IMR-90 (cell line): ENCODE data around the gene KLF9. TPM values are rescaled to one million over a fixed set of nuclear protein-coding genes. Genes with fewer than 3 reads are reported as not detected.

Source experiments
- ATAC-seq: fragments of 200-7000 bp; cut with Tn5 transposase; 2 replicates; pipeline ENCODE4 v1.9.1; 2020; ENCODE audit warnings: low read depth, mild to moderate bottlenecking, moderate library complexity
- BruUV-seq: library from RNA; stranded (reverse); fragments of 400-500 nt; replicated peaks from 2 replicates; lab custom pipeline; 2021; lab: Mats Ljungman, UMichigan
- CTCF ChIA-PET: fragments of 300-600 bp; formaldehyde crosslinking; extraction: SDS; loops from one replicate; lab custom pipeline; 2021; ENCODE audit warnings: antibody characterized with exemption; lab: Yijun Ruan, JAX
- POLR2A ChIA-PET: fragments of 300-600 bp; sonication (Branson Sonifier 250); formaldehyde crosslinking; loops from one replicate; lab custom pipeline; 2022; ENCODE audit warnings: antibody characterized with exemption; ENCODE audit not compliant: unreplicated experiment; lab: Charles Lee
- DNase-seq: peaks from one replicate; pipeline ENCODE4 v3.0.0; 2013
- H2AFZ ChIP-seq: replicated peaks from 2 replicates; pipeline ENCODE3; 2013; ENCODE audit warnings: low read length, mild to moderate bottlenecking; ENCODE audit not compliant: poor library complexity
- H2AK5ac ChIP-seq: 2 replicates; pipeline ENCODE4 v1.6.1; 2013; ENCODE audit warnings: low read depth, low read length, inconsistent platforms
- H2AK9ac ChIP-seq: replicated peaks from 2 replicates; pipeline ENCODE3; 2013; ENCODE audit warnings: mild to moderate bottlenecking, low read depth, low read length, moderate library complexity; ENCODE audit not compliant: poor library complexity
- H2BK120ac ChIP-seq: 2 replicates; pipeline ENCODE4 v1.6.1; 2013; ENCODE audit warnings: low read depth, low read length, inconsistent platforms
- H2BK15ac ChIP-seq: 3 replicates; pipeline ENCODE4 v1.6.1; 2013; ENCODE audit warnings: low read depth, low read length, inconsistent platforms
- H2BK20ac ChIP-seq: 2 replicates; pipeline ENCODE4 v1.6.1; 2013; ENCODE audit warnings: low read depth, mild to moderate bottlenecking, inconsistent platforms, low read length, moderate library complexity
- H2BK5ac ChIP-seq: 2 replicates; pipeline ENCODE4 v1.6.1; 2013; ENCODE audit warnings: mild to moderate bottlenecking, low read depth, low read length, inconsistent platforms; ENCODE audit not compliant: poor library complexity, severe bottlenecking
- H3K14ac ChIP-seq: replicated peaks from 2 replicates; pipeline ENCODE4 v1.6.1; 2013; ENCODE audit warnings: low read depth, low read length, inconsistent platforms
- H3K18ac ChIP-seq: 2 replicates; pipeline ENCODE4 v1.6.1; 2013; ENCODE audit warnings: low read depth, low read length, control low read depth
- H3K23ac ChIP-seq: 2 replicates; pipeline ENCODE4 v1.6.1; 2013; ENCODE audit warnings: low read depth, low read length, inconsistent platforms
- H3K27ac ChIP-seq: 2 replicates; pipeline ENCODE4 v1.5.1; 2013; ENCODE audit warnings: mild to moderate bottlenecking, control low read depth, low read length; ENCODE audit not compliant: insufficient read depth
- H3K27me3 ChIP-seq: 2 replicates; pipeline ENCODE4 v1.6.1; 2013; ENCODE audit warnings: low read length; ENCODE audit not compliant: control insufficient read depth, insufficient read depth
- H3K36me3 ChIP-seq: 2 replicates; pipeline ENCODE4 v1.6.1; 2013; ENCODE audit warnings: low read length, mixed read lengths; ENCODE audit not compliant: control insufficient read depth, insufficient read depth
- H3K4ac ChIP-seq: 2 replicates; pipeline ENCODE4 v1.6.1; 2013; ENCODE audit warnings: low read depth, low read length, inconsistent platforms
- H3K4me1 ChIP-seq: 2 replicates; pipeline ENCODE4 v1.6.1; 2013; ENCODE audit warnings: low read length, mixed read lengths; ENCODE audit not compliant: control insufficient read depth, insufficient read depth
- H3K4me2 ChIP-seq: 2 replicates; pipeline ENCODE4 v1.6.1; 2013; ENCODE audit warnings: low read depth, mild to moderate bottlenecking, control low read depth, low read length, moderate library complexity
- H3K4me3 ChIP-seq: 2 replicates; pipeline ENCODE4 v1.5.1; 2013; ENCODE audit warnings: low read depth, mild to moderate bottlenecking, control low read depth, low read length, moderate library complexity; ENCODE audit not compliant: insufficient read depth
- H3K56ac ChIP-seq: 2 replicates; pipeline ENCODE4 v1.6.1; 2013; ENCODE audit warnings: low read length, inconsistent platforms; ENCODE audit not compliant: insufficient read depth; ENCODE audit errors: extremely low read depth
- H3K79me1 ChIP-seq, 2 experiments: 2 replicates each; pipeline ENCODE4 v1.6.1; 2013; ENCODE audit warnings: low read length in 2 of 2, inconsistent platforms in 1 of 2, low read depth in 1 of 2
- H3K9ac ChIP-seq: 2 replicates; pipeline ENCODE4 v1.6.1; 2013; ENCODE audit warnings: low read depth, low read length, control low read depth
- H3K9me1 ChIP-seq: 2 replicates; pipeline ENCODE4 v1.6.1; 2013; ENCODE audit warnings: low read length, inconsistent platforms; ENCODE audit not compliant: insufficient read depth
- H3K9me3 ChIP-seq: 2 replicates; pipeline ENCODE4 v1.6.1; 2013; ENCODE audit warnings: low read length; ENCODE audit not compliant: control insufficient read depth, insufficient read depth
- H4K20me1 ChIP-seq: 2 replicates; pipeline ENCODE4 v1.6.1; 2013; ENCODE audit warnings: low read length, inconsistent platforms; ENCODE audit not compliant: insufficient read depth
- H4K5ac ChIP-seq: 2 replicates; pipeline ENCODE4 v1.6.1; 2013; ENCODE audit warnings: mild to moderate bottlenecking, low read depth, low read length, control low read depth
- H4K8ac ChIP-seq, 2 experiments: 2 replicates each; pipeline ENCODE4 v1.6.1; 2013; ENCODE audit warnings: low read depth in 2 of 2, low read length in 2 of 2, control low read depth in 1 of 2, inconsistent platforms in 1 of 2
- H4K91ac ChIP-seq: 2 replicates; pipeline ENCODE4 v1.6.1; 2013; ENCODE audit warnings: low read depth, low read length, inconsistent platforms; ENCODE audit not compliant: insufficient read depth
- BHLHE40 ChIP-seq: fragments of 150-350 bp; IDR thresholded peaks from 2 replicates; pipeline ENCODE4 v1.6.1; 2016; ENCODE audit warnings: mild to moderate bottlenecking, low read depth, low read length
- CEBPB ChIP-seq: IDR thresholded peaks from 2 replicates; pipeline ENCODE4 v1.6.1; 2012; ENCODE audit warnings: low read depth, low read length, improper control_type of control experiment
- ELK1 ChIP-seq: fragments of 150-350 bp; IDR thresholded peaks from 2 replicates; pipeline ENCODE4 v1.6.1; 2016; ENCODE audit warnings: low read depth, mild to moderate bottlenecking, low read length, moderate library complexity, borderline replicate concordance
- FOS ChIP-seq: fragments of 150-350 bp; IDR thresholded peaks from 2 replicates; pipeline ENCODE4 v1.6.1; 2016; ENCODE audit warnings: low read depth, low read length
- MAZ ChIP-seq: IDR thresholded peaks from 2 replicates; pipeline ENCODE4 v1.6.1; 2012; ENCODE audit warnings: low read depth, mild to moderate bottlenecking, low read length, improper control_type of control experiment, moderate library complexity, borderline replicate concordance
- MXI1 ChIP-seq: IDR thresholded peaks from 2 replicates; pipeline ENCODE4 v1.6.1; 2012; ENCODE audit warnings: low read depth, mild to moderate bottlenecking, low read length, moderate library complexity, borderline replicate concordance
- POLR2A ChIP-seq: IDR thresholded peaks from 2 replicates; pipeline ENCODE4 v1.6.1; 2012; ENCODE audit warnings: mild to moderate bottlenecking, low read depth, low read length
- RAD21 ChIP-seq: IDR thresholded peaks from 2 replicates; pipeline ENCODE4 v1.6.1; 2012; ENCODE audit warnings: low read length, improper control_type of control experiment
- RCOR1 ChIP-seq: IDR thresholded peaks from 2 replicates; pipeline ENCODE4 v1.6.1; 2012; ENCODE audit warnings: mild to moderate bottlenecking, low read length, improper control_type of control experiment; ENCODE audit not compliant: insufficient replicate concordance
- SMC3 ChIP-seq: fragments of 150-350 bp; IDR thresholded peaks from 2 replicates; pipeline ENCODE4 v1.6.1; 2016; ENCODE audit warnings: low read depth, mild to moderate bottlenecking, antibody characterized with exemption, low read length, moderate library complexity
- WGBS, 2 experiments: methylation state at CpG; one replicate each; pipeline versions ENCODE4 v1.1.5 to v1.1.7; 2013; ENCODE audit warnings: missing lambda C conversion rate in 2 of 2; ENCODE audit not compliant: insufficient read length in 1 of 2; ENCODE audit errors: extremely low coverage in 2 of 2; 5-methylcytosine and 5-hydroxymethylcytosine counted together
- dilution Hi-C: fragments of 300-500 bp; cut with HindIII; formaldehyde crosslinking; loops from one replicate; pipeline ENCODE4 v1.14.3; 2018; ENCODE audit warnings: low sequenced_read_pairs; ENCODE audit not compliant: unreplicated experiment
- in situ Hi-C: fragments of 300-500 bp; cut with MboI; formaldehyde crosslinking; loops from 3 replicates; pipeline ENCODE4 v1.14.3; 2019; ENCODE audit warnings: low sequenced_read_pairs, inconsistent platforms, mixed read lengths
- intact Hi-C: fragments of 100-400 bp; cut with micrococcal nuclease; formaldehyde crosslinking; loops from 2 replicates; pipeline ENCODE4 v1.10.0; 2022
- polyA plus RNA-seq, 3 experiments: library from polyadenylated mRNA; depleted of rRNA; stranded (reverse); fragments of >200 nt; gene quantifications; 2 replicates each; pipeline ENCODE4 v1.2.3, GENCODE V29; 2012; ENCODE audit warnings: low replicate concordance in 1 of 3
- total RNA-seq: library from RNA; depleted of rRNA; stranded (reverse); fragments of >200 nt; gene quantifications from 2 replicates; pipeline ENCODE4 v1.2.3, GENCODE V29; 2012

KLF9 gene
- total and polyA plus RNA-seq, 2 of the 4 experiments (the other 2 are of a cell fraction): 4.1 to 7.5 TPM

- dilution Hi-C loops: no loop called here
- TF ChIP-seq FOS (peak; percentile 45; the same call in 1 of the 2 replicates), MAZ (0 out of 2 replicates have a peak, but pooled peaks have one; percentile 56), MXI1 (no peak), POLR2A (peak; percentile 87), RCOR1 (no peak), RAD21 (peak; percentile 3; the same call in 1 of the 2 replicates), BHLHE40 (peak; percentile 7; the same call in 1 of the 2 replicates), ELK1 (no peak), SMC3 (0 out of 2 replicates have a peak, but pooled peaks have one; percentile 1), CEBPB (no peak)
- H4K5ac ChIP-seq: peak overlapping the region; percentile 94
- peak overlapping the region; percentile 84 for H2AFZ ChIP-seq
- H4K8ac ChIP-seq: peak overlapping the region; percentile 91 to 98
- H3K4me2 ChIP-seq: peak overlapping the region; percentile 94
- peak overlapping the region; percentile 96 for H2BK120ac ChIP-seq
- ChIA-PET CTCF (interaction anchor here (0.8 to 1.3 kb wide), 3 partner anchors 15 to 64 kb away, joined by 3 to 4 read pairs (median 3); no protein-coding TSS in a partner anchor), POLR2A (interaction anchor here (0.5 to 1.4 kb wide), 8 partner anchors 10 to 182 kb away, joined by 3 to 4 read pairs (median 3); no protein-coding TSS in a partner anchor)
- 0 out of 2 replicates have a peak, but pooled peaks cover 3% of the 10 kb centered on the region for H3K9me1 ChIP-seq
- H3K14ac ChIP-seq: peak overlapping the region; percentile 98
- peak overlapping the region; percentile 98 for H3K27ac ChIP-seq
- in situ Hi-C loops: no loop called here
- no peaks in the 10 kb centered on the region for H3K27me3 ChIP-seq
- peak; percentile 82 for DNase-seq
- H2BK20ac ChIP-seq: peak overlapping the region; percentile 87
- H3K18ac ChIP-seq: peak overlapping the region; percentile 97
- intact Hi-C loops: loop anchor here (1.0 kb wide), 1 partner anchor 64 kb away; no protein-coding TSS in a partner anchor
- H3K23ac ChIP-seq: peak overlapping the region; percentile 94
- H3K36me3 ChIP-seq: no peaks in the 10 kb centered on the region
- H2BK5ac ChIP-seq: peak overlapping the region; percentile 94
- peak overlapping the region; percentile 99 for H4K91ac ChIP-seq
- peak; percentile 24 for ATAC-seq
- no TSS peak for BruUV-seq
- H4K20me1 ChIP-seq: no peaks in the 10 kb centered on the region; the same call in 1 of the 2 replicates
- H3K9ac ChIP-seq: peak overlapping the region; percentile 95
- H2BK15ac ChIP-seq: peak overlapping the region; percentile 83; the same call in 2 of the 3 replicates
- peaks cover 15% of the 10 kb centered on the region for H3K4me1 ChIP-seq
- peak overlapping the region; percentile 77 for H3K56ac ChIP-seq
- peak overlapping the region; percentile 96 for H2AK5ac ChIP-seq
- peak overlapping the region; percentile 92 for H2AK9ac ChIP-seq
- H3K9me3 ChIP-seq: no peaks in the 10 kb centered on the region
- H3K4me3 ChIP-seq: peak overlapping the region; percentile 48
- peaks cover 0 to 16% of the 10 kb centered on the region in 2 experiments; a peak in 2 of 4 replicates for H3K79me1 ChIP-seq
- 0% methylated on average over 13 of the region's 32 CpGs; no CpG with 5 or more reads in 1 of the 2 experiments for WGBS, 2 experiments
- peak overlapping the region; percentile 99 for H3K4ac ChIP-seq
These were observed 6.2 kb upstream of the KLF9 start for GRCh38 chr9:70420441-70421271.
